ENCODE data around the gene HOXB4. TPM values are rescaled to one million over a fixed set of nuclear protein-coding genes. Genes with fewer than 3 reads are reported as not detected.

The HOXB4 gene
- total and polyA plus RNA-seq, 2 donors (not counting 1 experiment from before 2014, with no cell fraction given), result 3.8 to 8.9 TPM

- H3K9me3 ChIP-seq (ENCODE audit: control insufficient read depth, insufficient read depth, low read depth, low read length), result no peaks in the 10 kb centered on the region
- DNase-seq (ENCODE audit: low read depth in 2 of 2), result no peak
- peak overlapping the region; percentile 98 for H3K27ac ChIP-seq (ENCODE audit: insufficient read depth, low read length)
- H2AFZ ChIP-seq (ENCODE audit: low read length), result no peak overlapping the region
- H3K4me2 ChIP-seq (ENCODE audit: extremely low read depth, insufficient read depth, low read length), result peak overlapping the region; percentile 86
- no peak overlapping the region for H3K9ac ChIP-seq (ENCODE audit: insufficient read depth, low read length)
- peaks cover 14% of the 10 kb centered on the region for H3K4me1 ChIP-seq (ENCODE audit: control insufficient read depth, extremely low read depth, insufficient read depth, low read length)
- H3K36me3 ChIP-seq (ENCODE audit: control insufficient read depth, insufficient read depth, low read length), result peaks cover 3% of the 10 kb centered on the region
- H3K4me3 ChIP-seq (replicated peaks in 1 of 4; ENCODE audit: control extremely low read depth in 1 of 4, insufficient read depth in 1 of 4, low read depth in 3 of 4, low read length in 4 of 4), result peak overlapping the region; percentile 25 to 98 (median 60)
- H3K27me3 ChIP-seq (ENCODE audit: control insufficient read depth, insufficient read depth, low read length), result no peaks in the 10 kb centered on the region
- H4K20me1 ChIP-seq (ENCODE audit: control insufficient read depth, extremely low read depth, insufficient read depth, low read length), result no peaks in the 10 kb centered on the region
- peaks cover 99% of the 10 kb centered on the region for H3K79me2 ChIP-seq (ENCODE audit: control insufficient read depth, insufficient read depth, low read length)
- no peak for TF ChIP-seq CTCF (conservative IDR thresholded peaks at IDR 0.05 in 1 of 2, IDR thresholded peaks at IDR 0.05 in 1 of 2; ENCODE audit: low read depth in 1 of 2, low read length in 2 of 2)
- TF ChIP-seq EZH2 (IDR thresholded peaks at IDR 0.05; ENCODE audit: low read length, missing control alignments), result no peak
Observed at GRCh38 chr17:48574505-48575065, 3.6 kb downstream of the HOXB4 start.

GRCh38 chr17:48571826-48572417 is 6.2 kb downstream of the HOXB4 start:
- no peaks in the 10 kb centered on the region for H3K9me3 ChIP-seq (ENCODE audit: control insufficient read depth, insufficient read depth, low read depth, low read length)
- peaks cover 22% of the 10 kb centered on the region for H3K4me1 ChIP-seq (ENCODE audit: control insufficient read depth, extremely low read depth, insufficient read depth, low read length)
- no peaks in the 10 kb centered on the region for H4K20me1 ChIP-seq (ENCODE audit: control insufficient read depth, extremely low read depth, insufficient read depth, low read length)
- H3K36me3 ChIP-seq (ENCODE audit: control insufficient read depth, insufficient read depth, low read length), result peaks cover 6% of the 10 kb centered on the region
- DNase-seq (ENCODE audit: low read depth in 2 of 2), result no peak
- peak overlapping the region; percentile 68 for H3K9ac ChIP-seq (ENCODE audit: insufficient read depth, low read length)
- peak overlapping the region; percentile 98 for H3K27ac ChIP-seq (ENCODE audit: insufficient read depth, low read length)
- H3K4me3 ChIP-seq (replicated peaks in 1 of 4; ENCODE audit: control extremely low read depth in 1 of 4, insufficient read depth in 1 of 4, low read depth in 3 of 4, low read length in 4 of 4), result peak overlapping the region; percentile 44 to 98 (median 64)
- no peak for TF ChIP-seq CTCF (conservative IDR thresholded peaks at IDR 0.05 in 1 of 2, IDR thresholded peaks at IDR 0.05 in 1 of 2; ENCODE audit: low read depth in 1 of 2, low read length in 2 of 2)
- TF ChIP-seq EZH2 (IDR thresholded peaks at IDR 0.05; ENCODE audit: low read length, missing control alignments), result no peak
- no peak overlapping the region for H2AFZ ChIP-seq (ENCODE audit: low read length)
- no peaks in the 10 kb centered on the region for H3K27me3 ChIP-seq (ENCODE audit: control insufficient read depth, insufficient read depth, low read length)
- peaks cover 100% of the 10 kb centered on the region for H3K79me2 ChIP-seq (ENCODE audit: control insufficient read depth, insufficient read depth, low read length)
- H3K4me2 ChIP-seq (ENCODE audit: extremely low read depth, insufficient read depth, low read length), result peak overlapping the region; percentile 86

GRCh38 chr17:48571024-48571818 is 6.9 kb downstream of the HOXB4 start:
- peak; percentile 48 to 83 for DNase-seq (ENCODE audit: low read depth in 2 of 2)
- H3K4me2 ChIP-seq (ENCODE audit: extremely low read depth, insufficient read depth, low read length), result peak overlapping the region; percentile 86
- peaks cover 29% of the 10 kb centered on the region for H3K4me1 ChIP-seq (ENCODE audit: control insufficient read depth, extremely low read depth, insufficient read depth, low read length)
- no peak overlapping the region for H2AFZ ChIP-seq (ENCODE audit: low read length)
- H3K27me3 ChIP-seq (ENCODE audit: control insufficient read depth, insufficient read depth, low read length), result no peaks in the 10 kb centered on the region
- H3K9ac ChIP-seq (ENCODE audit: insufficient read depth, low read length), result peak overlapping the region; percentile 68
- no peaks in the 10 kb centered on the region for H3K9me3 ChIP-seq (ENCODE audit: control insufficient read depth, insufficient read depth, low read depth, low read length)
- no peak for TF ChIP-seq EZH2 (IDR thresholded peaks at IDR 0.05; ENCODE audit: low read length, missing control alignments)
- TF ChIP-seq CTCF (conservative IDR thresholded peaks at IDR 0.05 in 1 of 2, IDR thresholded peaks at IDR 0.05 in 1 of 2; ENCODE audit: low read depth in 1 of 2, low read length in 2 of 2), result no peak
- H3K27ac ChIP-seq (ENCODE audit: insufficient read depth, low read length), result peak overlapping the region; percentile 98
- peaks cover 100% of the 10 kb centered on the region for H3K79me2 ChIP-seq (ENCODE audit: control insufficient read depth, insufficient read depth, low read length)
- peak overlapping the region; percentile 44 to 98 (median 64) for H3K4me3 ChIP-seq (replicated peaks in 1 of 4; ENCODE audit: control extremely low read depth in 1 of 4, insufficient read depth in 1 of 4, low read depth in 3 of 4, low read length in 4 of 4)
- H4K20me1 ChIP-seq (ENCODE audit: control insufficient read depth, extremely low read depth, insufficient read depth, low read length), result no peaks in the 10 kb centered on the region
- peaks cover 8% of the 10 kb centered on the region for H3K36me3 ChIP-seq (ENCODE audit: control insufficient read depth, insufficient read depth, low read length)
